Osteocyte (in vitro differentiated cells): ENCODE data around the gene AGTRAP. TPM values are rescaled to one million over a fixed set of nuclear protein-coding genes. Genes with fewer than 3 reads are reported as not detected.

ENCODE experiments used
- DNase-seq: peaks from one replicate; pipeline ENCODE4 v3.0.0; 2021; ENCODE audit warnings: mixed read lengths; ENCODE audit not compliant: unreplicated experiment; ENCODE audit errors: extremely low spot score
- H3K27ac Mint-ChIP-seq: one replicate; pipeline ENCODE4 v1.8.0; 2021; ENCODE audit warnings: mild to moderate bottlenecking, mixed read lengths; ENCODE audit not compliant: unreplicated experiment
- H3K27me3 Mint-ChIP-seq: one replicate; pipeline ENCODE4 v1.8.0; 2021; ENCODE audit warnings: mixed read lengths; ENCODE audit not compliant: unreplicated experiment
- H3K36me3 Mint-ChIP-seq: one replicate; pipeline ENCODE4 v1.8.0; 2021; ENCODE audit warnings: mixed read lengths; ENCODE audit not compliant: unreplicated experiment
- H3K4me1 Mint-ChIP-seq: one replicate; pipeline ENCODE4 v1.8.0; 2021; ENCODE audit warnings: mixed read lengths; ENCODE audit not compliant: unreplicated experiment
- H3K4me3 Mint-ChIP-seq: one replicate; pipeline ENCODE4 v1.8.0; 2021; ENCODE audit warnings: mild to moderate bottlenecking, moderate library complexity, mixed read lengths; ENCODE audit not compliant: unreplicated experiment
- H3K9me3 Mint-ChIP-seq: one replicate; pipeline ENCODE4 v1.8.0; 2021; ENCODE audit warnings: mixed read lengths; ENCODE audit not compliant: unreplicated experiment
- CTCF ChIP-seq: fragments of 200-600 bp; sonication (generic); IDR thresholded peaks from 2 replicates; pipeline ENCODE4 v1.5.0; 2021; ENCODE audit warnings: antibody characterized with exemption, mild to moderate bottlenecking, moderate library complexity
- long read RNA-seq: library from polyadenylated mRNA; unstranded; transcript quantifications from one replicate; pipeline ENCODE4 v2.0.0, GENCODE V29; 2021
- total RNA-seq: library from RNA; stranded (reverse); gene quantifications from 2 replicates; pipeline ENCODE4 v1.2.1, GENCODE V29; 2021

The AGTRAP gene
- 25.4 and 30.4 TPM in 2 replicates for total RNA-seq
- long read RNA-seq, transcript AGTRAP-201 (5 exons, 1,107 nt): major isoform, 13 of 18 reads
- long read RNA-seq, partial matches to known transcripts: 0 of 18 reads
- long read RNA-seq, other reads (novel, unspliced or antisense): 2 of 18 reads

- H3K9me3 Mint-ChIP-seq: no peaks in the 10 kb centered on the region
- peak within 1 kb of the TSS; percentile 84 for H3K27ac Mint-ChIP-seq
- H3K36me3 Mint-ChIP-seq: no peaks in the 10 kb centered on the region
- peak within 1 kb of the TSS; percentile 96 for H3K4me3 Mint-ChIP-seq
- peaks cover 14% of the 10 kb centered on the region for H3K4me1 Mint-ChIP-seq
- no peaks in the 10 kb centered on the region for H3K27me3 Mint-ChIP-seq
- peak; percentile 97 for DNase-seq
- no peak for TF ChIP-seq CTCF
Measured at GRCh38 chr1:11735854-11736745, at the start of gene AGTRAP. TSS of gene AGTRAP (plus strand) at chr1:11736136. CDS start at chr1:11736209, 73 bp downstream.

GRCh38 chr1:11688506-11688905 lies 47.4 kb upstream of the AGTRAP start:
- Mint-ChIP-seq H3K27ac (no peak overlapping the region), H3K4me3 (no peak overlapping the region), H3K9me3 (no peaks in the 10 kb centered on the region), H3K36me3 (no peaks in the 10 kb centered on the region), H3K27me3 (peaks cover 43% of the 10 kb centered on the region), H3K4me1 (peaks cover 20% of the 10 kb centered on the region)
- TF ChIP-seq CTCF: no peak
- no peak for DNase-seq

- DNase-seq: peak; percentile 77
- Mint-ChIP-seq H3K4me1 (peaks cover 21% of the 10 kb centered on the region), H3K27ac (no peak overlapping the region), H3K36me3 (no peaks in the 10 kb centered on the region), H3K27me3 (peaks cover 51% of the 10 kb centered on the region), H3K4me3 (peak overlapping the region; percentile 69), H3K9me3 (no peaks in the 10 kb centered on the region)
- no peak for TF ChIP-seq CTCF
Measured at GRCh38 chr1:11690397-11691301, 45.3 kb upstream of the AGTRAP start.

- DNase-seq: no peak
- no peak for TF ChIP-seq CTCF
- Mint-ChIP-seq H3K4me3 (peak within 1 kb of the TSS; percentile 69), H3K9me3 (no peaks in the 10 kb centered on the region), H3K4me1 (peaks cover 21% of the 10 kb centered on the region), H3K36me3 (no peaks in the 10 kb centered on the region), H3K27me3 (peaks cover 51% of the 10 kb centered on the region), H3K27ac (no peak within 1 kb of the TSS)
Measured at GRCh38 chr1:11691302-11691914, 44.5 kb upstream of the AGTRAP start, which contains the start of gene DRAXIN. TSS of gene DRAXIN (plus strand) at chr1:11691710. CDS start at chr1:11706259, 14,549 bp downstream.
